H1 (cell line): ENCODE data around the gene DHRS3. TPM values are rescaled to one million over a fixed set of nuclear protein-coding genes. Genes with fewer than 3 reads are reported as not detected.

Experiments
- CTCF ChIA-PET: fragments of 300-600 bp; sonication (Branson Sonifier 250); formaldehyde crosslinking; loops from one replicate; lab custom pipeline; 2021; ENCODE audit not compliant: partially characterized antibody; lab: Charles Lee
- POLR2A ChIA-PET: fragments of 300-600 bp; sonication (Branson Sonifier 250); formaldehyde crosslinking; loops from one replicate; lab custom pipeline; 2021; ENCODE audit warnings: inconsistent platforms; ENCODE audit not compliant: partially characterized antibody; lab: Charles Lee
- DNase-seq, 2 experiments: peaks; one replicate each; pipeline versions ENCODE4 v3.0.0 to v3.0.0-alpha.2; 2010 to 2022; ENCODE audit warnings: low spot score in 2 of 2, low read depth in 1 of 2, mixed read lengths in 1 of 2
- FAIRE-seq: peaks from 2 replicates; lab custom pipeline; 2011; peaks lifted over from hg19 to GRCh38; lab: Jason Lieb, UNC
- H2AFZ ChIP-seq: 2 replicates; pipeline ENCODE4 v1.8.1; 2012; ENCODE audit warnings: low read length, inconsistent platforms
- H2AK5ac ChIP-seq: 2 replicates; pipeline ENCODE4 v1.6.1; 2013; ENCODE audit warnings: low read depth, low read length
- H2BK120ac ChIP-seq: replicated peaks from 2 replicates; pipeline ENCODE3; 2013; ENCODE audit warnings: low read depth, low read length, inconsistent platforms
- H2BK12ac ChIP-seq: 2 replicates; pipeline ENCODE4 v1.6.1; 2013; ENCODE audit warnings: low read depth, low read length
- H2BK15ac ChIP-seq: 2 replicates; pipeline ENCODE4 v1.6.1; 2013; ENCODE audit warnings: low read length
- H2BK20ac ChIP-seq: 2 replicates; pipeline ENCODE4 v1.6.1; 2013; ENCODE audit warnings: low read length
- H2BK5ac ChIP-seq: 2 replicates; pipeline ENCODE4 v1.6.1; 2013; ENCODE audit warnings: low read depth, low read length
- H3K14ac ChIP-seq: 2 replicates; pipeline ENCODE4 v1.6.1; 2013; ENCODE audit warnings: inconsistent platforms; ENCODE audit not compliant: insufficient read length
- H3K18ac ChIP-seq: 2 replicates; pipeline ENCODE4 v1.6.1; 2013; ENCODE audit warnings: low read length; ENCODE audit errors: extremely low read depth
- H3K23ac ChIP-seq: 2 replicates; pipeline ENCODE4 v1.6.1; 2013; ENCODE audit warnings: inconsistent platforms; ENCODE audit not compliant: insufficient read length
- H3K23me2 ChIP-seq: 2 replicates; pipeline ENCODE4 v1.6.1; 2013; ENCODE audit warnings: low read depth, low read length
- H3K27ac ChIP-seq: 2 replicates; pipeline ENCODE4 v1.6.1; 2011; ENCODE audit warnings: low read depth, low read length, inconsistent platforms
- H3K27me3 ChIP-seq, 4 experiments: replicated peaks in 1 of 4; 1 replicate in 1 of 4; 2 replicates in 3 of 4; pipeline versions ENCODE4 v1.6.1 to v1.8.1; 2011 to 2013; ENCODE audit warnings: low read length in 3 of 4, mild to moderate bottlenecking in 3 of 4, inconsistent platforms in 2 of 4, mixed read lengths in 2 of 4, moderate library complexity in 1 of 4; ENCODE audit not compliant: control insufficient read depth in 3 of 4, insufficient read depth in 3 of 4; ENCODE audit errors: extremely low read depth in 1 of 4
- H3K36me3 ChIP-seq, 4 experiments: 2 replicates each; pipeline versions ENCODE4 v1.6.1 to v1.8.1; 2011 to 2013; ENCODE audit warnings: mild to moderate bottlenecking in 4 of 4, low read length in 3 of 4, moderate library complexity in 2 of 4, control low read depth in 1 of 4, inconsistent platforms in 1 of 4; ENCODE audit not compliant: insufficient read depth in 4 of 4, control insufficient read depth in 2 of 4
- H3K4ac ChIP-seq: replicated peaks from 2 replicates; pipeline ENCODE3; 2013; ENCODE audit warnings: low read length, low read depth, mixed read lengths, inconsistent platforms; ENCODE audit not compliant: insufficient read length
- H3K4me1 ChIP-seq, 4 experiments: replicated peaks in 1 of 4; 1 replicate in 1 of 4; 2 replicates in 3 of 4; pipeline versions ENCODE4 v1.6.1 to v1.8.1; 2011 to 2013; ENCODE audit warnings: low read length in 3 of 4, inconsistent platforms in 2 of 4, mixed read lengths in 1 of 4; ENCODE audit not compliant: insufficient read depth in 4 of 4, control insufficient read depth in 3 of 4
- H3K4me2 ChIP-seq, 2 experiments: 2 replicates each; pipeline versions ENCODE4 v1.6.1 to v1.8.1; 2011 to 2013; ENCODE audit warnings: low read depth in 2 of 2, low read length in 2 of 2, control low read depth in 1 of 2, inconsistent platforms in 1 of 2, mild to moderate bottlenecking in 1 of 2; ENCODE audit not compliant: insufficient read depth in 1 of 2
- H3K4me3 ChIP-seq, 4 experiments: fragments of 200-600, 300-600 bp in 1 of 4; sonication (generic), shearing (Covaris generic), sonication (Bioruptor Twin) in 1 of 4; 2 replicates each; pipeline versions ENCODE4 v1.5.1 to v1.8.1; 2011 to 2016; ENCODE audit warnings: low read length in 4 of 4, low read depth in 3 of 4, control low read depth in 2 of 4, inconsistent platforms in 2 of 4, mild to moderate bottlenecking in 2 of 4, mixed read lengths in 1 of 4, moderate library complexity in 1 of 4; ENCODE audit not compliant: insufficient read depth in 2 of 4; ENCODE audit errors: extremely low read depth in 1 of 4
- H3K56ac ChIP-seq: replicated peaks from 2 replicates; pipeline ENCODE3; 2013; ENCODE audit warnings: low read depth, mild to moderate bottlenecking, mixed read lengths, low read length, inconsistent platforms; ENCODE audit not compliant: insufficient read length
- H3K79me1 ChIP-seq: 2 replicates; pipeline ENCODE4 v1.6.1; 2013; ENCODE audit warnings: low read depth, low read length, control low read depth
- H3K79me2 ChIP-seq, 2 experiments: 2 replicates each; pipeline versions ENCODE4 v1.6.1 to v1.8.1; 2012 to 2013; ENCODE audit warnings: low read length in 2 of 2, mild to moderate bottlenecking in 2 of 2, inconsistent platforms in 1 of 2; ENCODE audit not compliant: insufficient read depth in 2 of 2, control insufficient read depth in 1 of 2
- H3K9ac ChIP-seq, 4 experiments: replicated peaks in 1 of 4; 1 replicate in 1 of 4; 2 replicates in 3 of 4; pipeline versions ENCODE4 v1.6.1 to v1.8.1; 2011 to 2013; ENCODE audit warnings: low read depth in 3 of 4, low read length in 3 of 4, control low read depth in 2 of 4, mild to moderate bottlenecking in 2 of 4, moderate library complexity in 2 of 4, inconsistent platforms in 1 of 4; ENCODE audit errors: extremely low read depth in 1 of 4
- H3K9me3 ChIP-seq, 2 experiments: 2 replicates each; pipeline versions ENCODE4 v1.6.1 to v1.8.1; 2012 to 2013; ENCODE audit warnings: mild to moderate bottlenecking in 2 of 2, moderate library complexity in 2 of 2, control low read depth in 1 of 2, inconsistent platforms in 1 of 2, low read depth in 1 of 2, low read length in 1 of 2, mixed read lengths in 1 of 2; ENCODE audit not compliant: insufficient read depth in 2 of 2
- H4K20me1 ChIP-seq, 2 experiments: replicated peaks in 1 of 2; 2 replicates each; pipeline versions ENCODE3 to v1.8.1; 2011 to 2013; ENCODE audit warnings: inconsistent platforms in 2 of 2, low read length in 2 of 2, mild to moderate bottlenecking in 1 of 2; ENCODE audit not compliant: insufficient read depth in 2 of 2, control insufficient read depth in 1 of 2
- H4K5ac ChIP-seq: 2 replicates; pipeline ENCODE4 v1.6.1; 2013; ENCODE audit warnings: low read length, low read depth, mixed read lengths, inconsistent platforms; ENCODE audit not compliant: insufficient read length
- H4K8ac ChIP-seq: 2 replicates; pipeline ENCODE4 v1.8.0; 2013; ENCODE audit warnings: mild to moderate bottlenecking, moderate library complexity, low read length, inconsistent platforms; ENCODE audit not compliant: insufficient read depth; ENCODE audit errors: extremely low read depth
- H4K91ac ChIP-seq: replicated peaks from 2 replicates; pipeline ENCODE3; 2013; ENCODE audit warnings: low read length, mixed read lengths, inconsistent platforms; ENCODE audit not compliant: insufficient read length
- PHF8 ChIP-seq: fragments of 200-600 bp; sonication (generic); conservative IDR thresholded peaks from 2 replicates; pipeline ENCODE4 v1.7.1; 2012; ENCODE audit warnings: low read depth, mild to moderate bottlenecking, inconsistent platforms, low read length, moderate library complexity
- WGBS, 2 experiments: shearing (Covaris generic) in 1 of 2; methylation state at CpG; one replicate each; pipeline versions ENCODE4 v1.1.6 to v1.1.7; 2013 to 2015; ENCODE audit warnings: low lambda C conversion rate in 2 of 2, mixed read lengths in 2 of 2, inconsistent platforms in 1 of 2, low coverage in 1 of 2, missing lambda C conversion rate in 1 of 2; ENCODE audit not compliant: insufficient replicate concordance in 2 of 2, insufficient coverage in 1 of 2, insufficient read length in 1 of 2; ENCODE audit errors: extremely low coverage in 1 of 2, missing lambda C conversion rate in 1 of 2; 5-methylcytosine and 5-hydroxymethylcytosine counted together
- polyA plus RNA-seq, 7 experiments: library from polyadenylated mRNA; depleted of rRNA in 3 of 7; stranded (reverse) in 5 of 7; unstranded in 2 of 7; fragments of >200 nt in 5 of 7; fragments of 200-250 nt in 2 of 7; gene quantifications; 1 replicate in 5 of 7; 2 replicates in 1 of 7; 4 replicates in 1 of 7; pipeline versions ENCODE4 v1.2.1 to v1.2.3, GENCODE V29; 2011 to 2013; ENCODE audit warnings: missing spikeins in 2 of 7, mixed read lengths in 2 of 7
- total RNA-seq: library from RNA; stranded (reverse); fragmentation: NEBNext Ultra II Directional; extraction: Animal tissue kit (Norgen Biotek cat#: 25700); gene quantifications from 2 replicates; pipeline ENCODE4 v1.2.1, GENCODE V29; 2021

Gene DHRS3
- total and polyA plus RNA-seq, 2 of the 8 experiments (the other 6 are each of a cell fraction or from before 2014, with no cell fraction given), result 32.5 to 36.4 TPM

DNA sequence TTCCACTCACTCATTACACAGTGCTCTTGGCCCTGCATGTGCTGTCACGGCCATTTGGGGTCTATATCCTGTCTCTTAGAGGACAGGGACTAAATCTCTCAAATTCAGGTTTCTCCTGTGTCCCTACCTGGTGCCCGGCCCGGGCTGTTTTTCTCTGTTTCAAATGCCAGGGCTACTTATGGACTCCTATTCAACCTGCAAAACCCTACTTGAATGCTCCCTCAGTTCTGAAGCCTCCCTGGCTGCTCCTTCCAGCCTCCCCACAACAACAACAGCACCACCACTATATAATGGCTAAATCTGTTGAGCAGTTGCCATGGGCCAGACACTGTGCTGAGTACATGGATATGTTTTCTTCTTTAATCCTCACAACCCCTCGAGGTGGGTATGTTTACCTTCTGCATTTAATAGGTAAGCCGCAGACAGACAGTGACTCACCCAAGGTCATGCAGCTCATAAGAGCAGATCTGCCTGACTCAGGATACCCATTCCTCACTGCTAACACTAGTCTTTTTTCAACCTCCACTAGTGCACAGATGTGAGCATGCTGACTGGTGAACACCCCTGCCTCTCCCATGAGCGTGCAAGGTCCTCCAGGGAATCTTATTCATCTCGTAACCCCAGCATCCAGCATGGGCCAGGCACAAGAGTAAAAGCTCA, 29.9 kb downstream of the DHRS3 start:
- no peaks in the 10 kb centered on the region; the same call in none of the 2 replicates for H3K79me1 ChIP-seq
- H2BK5ac ChIP-seq, result no peak overlapping the region
- no peak overlapping the region for H4K5ac ChIP-seq
- no peak overlapping the region for H2AK5ac ChIP-seq
- H3K56ac ChIP-seq, result no peak overlapping the region
- ChIA-PET POLR2A (interaction anchor here (1.5 kb wide), 1 partner anchor 30 kb away, joined by 5 read pairs; the partner anchor contains the start of gene DHRS3), CTCF (interaction anchor here (1.0 to 1.8 kb wide), 2 partner anchors 10 to 71 kb away, joined by 3 to 7 read pairs; no protein-coding TSS in a partner anchor)
- no peak overlapping the region for H3K4ac ChIP-seq
- no peak overlapping the region for H2BK12ac ChIP-seq
- 84% methylated on average over 7 of the region's 7 CpGs; no CpG with 5 or more reads in 1 of the 2 experiments for WGBS, 2 experiments
- H3K9ac ChIP-seq, result no peak overlapping the region
- no peak overlapping the region for H2BK20ac ChIP-seq
- DNase-seq, result no peak
- H3K27me3 ChIP-seq, result no peaks in the 10 kb centered on the region
- no peak overlapping the region; the same call in 1 of the 2 replicates for H4K8ac ChIP-seq
- H3K23me2 ChIP-seq, result peaks cover 10% of the 10 kb centered on the region; the same call in 1 of the 2 replicates
- H3K4me2 ChIP-seq, result no peak overlapping the region
- H2BK15ac ChIP-seq, result no peak overlapping the region
- no peak overlapping the region for H2BK120ac ChIP-seq
- H3K4me3 ChIP-seq, result no peak overlapping the region
- peaks cover 0 to 10% of the 10 kb centered on the region in 2 experiments; a peak in 1 of 4 replicates for H3K79me2 ChIP-seq
- no peak for FAIRE-seq
- no peak overlapping the region for H4K91ac ChIP-seq
- H3K18ac ChIP-seq, result no peak overlapping the region
- H2AFZ ChIP-seq, result no peak overlapping the region
- H3K36me3 ChIP-seq, result peaks cover 0 to 7% (median 0%) of the 10 kb centered on the region in 4 experiments; a peak in 3 of 8 replicates
- no peak overlapping the region for H3K27ac ChIP-seq
- no peak overlapping the region for H3K23ac ChIP-seq
- H3K9me3 ChIP-seq, result no peaks in the 10 kb centered on the region
- no peak overlapping the region for H3K14ac ChIP-seq
- peaks cover 0 to 12% of the 10 kb centered on the region in 2 experiments for H4K20me1 ChIP-seq
- peaks cover 0 to 10% (median 4%) of the 10 kb centered on the region in 4 experiments; a peak in 5 of 7 replicates for H3K4me1 ChIP-seq
- TF ChIP-seq PHF8, result no peak
